IPS-18a (cell line): ENCODE results near the gene CCL7.
"Not testable (repeated sequence)": the region's sequence is repeated elsewhere in the genome, so short reads cannot be mapped to it uniquely, and the experiment has no call there.

Experiments
- H3K27ac ChIP-seq: one replicate; pipeline ENCODE4 v1.5.1; 2013; ENCODE audit warnings: low read length
- H3K27me3 ChIP-seq: one replicate; pipeline ENCODE4 v1.6.1; 2013; ENCODE audit warnings: mild to moderate bottlenecking, low read length; ENCODE audit not compliant: control insufficient read depth, insufficient read depth
- H3K36me3 ChIP-seq: one replicate; pipeline ENCODE4 v1.6.1; 2013; ENCODE audit warnings: low read depth, low read length; ENCODE audit not compliant: control insufficient read depth
- H3K4me1 ChIP-seq: one replicate; pipeline ENCODE4 v1.6.1; 2013; ENCODE audit warnings: low read depth, low read length; ENCODE audit not compliant: control insufficient read depth
- H3K4me3 ChIP-seq: one replicate; pipeline ENCODE4 v1.5.1; 2013; ENCODE audit warnings: low read length
- H3K9ac ChIP-seq: one replicate; pipeline ENCODE4 v1.6.1; 2013; ENCODE audit warnings: mild to moderate bottlenecking, low read length, moderate library complexity
- H3K9me3 ChIP-seq: one replicate; pipeline ENCODE4 v1.6.1; 2013; ENCODE audit warnings: low read depth, low read length; ENCODE audit not compliant: control insufficient read depth

CCL7 gene

DNA sequence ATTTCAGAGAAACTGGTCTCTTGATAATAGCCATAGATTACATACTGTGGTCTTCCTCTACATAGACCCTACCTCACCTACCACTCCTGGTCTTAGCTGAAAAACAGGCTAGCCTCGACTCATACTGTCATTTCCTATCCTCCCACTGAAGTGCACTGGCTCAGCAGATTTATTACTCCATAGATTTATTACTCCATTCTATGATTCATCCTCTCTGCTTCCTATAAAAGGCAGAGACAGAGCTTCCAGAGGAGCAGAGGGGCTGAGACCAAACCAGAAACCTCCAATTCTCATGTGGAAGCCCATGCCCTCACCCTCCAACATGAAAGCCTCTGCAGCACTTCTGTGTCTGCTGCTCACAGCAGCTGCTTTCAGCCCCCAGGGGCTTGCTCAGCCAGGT is at the start of gene CCL7:
Gene CCL7, plus strand, starts transcription at position 253 of the 400 bp plus-strand sequence. Its CDS starts 70 bp downstream, at position 323.
- Histone ChIP-seq H3K9ac (no peak within 1 kb of the TSS), H3K4me1 (no peaks in the 10 kb centered on the region), H3K36me3 (no peaks in the 10 kb centered on the region), H3K27me3 (no peaks in the 10 kb centered on the region), H3K27ac (no peak within 1 kb of the TSS), H3K9me3 (no peaks in the 10 kb centered on the region), H3K4me3 (no peak within 1 kb of the TSS)

DNA sequence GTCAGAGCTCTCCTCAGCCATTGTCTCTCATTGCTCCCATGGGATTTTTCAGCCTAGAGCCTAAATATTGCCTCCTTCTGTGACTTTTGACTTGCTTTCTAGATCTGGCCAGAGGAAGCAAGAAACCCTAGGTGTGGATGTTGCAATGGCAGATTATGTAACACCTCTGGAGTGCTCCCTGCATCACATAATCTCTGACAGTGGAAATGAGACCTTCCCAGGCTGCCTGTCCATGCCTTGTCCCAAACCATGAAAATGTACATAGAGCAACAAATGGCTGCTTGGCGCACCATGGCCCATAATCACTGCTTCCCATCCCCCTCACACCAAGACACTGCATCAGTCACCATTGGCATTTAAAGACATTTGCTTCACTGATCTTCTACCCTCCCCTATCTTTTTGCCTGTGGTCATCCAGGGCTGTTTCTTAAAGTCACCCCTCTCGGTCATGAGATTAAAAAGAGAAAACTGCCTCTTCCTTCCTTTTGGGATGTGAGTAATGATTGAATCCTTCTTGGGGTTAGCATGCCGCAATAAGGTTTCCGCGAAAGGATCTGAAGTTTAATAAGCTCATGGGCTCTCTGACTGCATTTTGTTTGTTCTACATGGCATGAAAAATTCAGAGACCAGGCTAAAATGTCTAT is 49.1 kb upstream of the CCL7 start:
- Histone ChIP-seq H3K9ac (no peak overlapping the region), H3K4me1 (no peaks in the 10 kb centered on the region), H3K9me3 (peaks cover 2% of the 10 kb centered on the region), H3K27me3 (no peaks in the 10 kb centered on the region), H3K27ac (no peak overlapping the region), H3K36me3 (no peaks in the 10 kb centered on the region), H3K4me3 (no peak overlapping the region)

DNA sequence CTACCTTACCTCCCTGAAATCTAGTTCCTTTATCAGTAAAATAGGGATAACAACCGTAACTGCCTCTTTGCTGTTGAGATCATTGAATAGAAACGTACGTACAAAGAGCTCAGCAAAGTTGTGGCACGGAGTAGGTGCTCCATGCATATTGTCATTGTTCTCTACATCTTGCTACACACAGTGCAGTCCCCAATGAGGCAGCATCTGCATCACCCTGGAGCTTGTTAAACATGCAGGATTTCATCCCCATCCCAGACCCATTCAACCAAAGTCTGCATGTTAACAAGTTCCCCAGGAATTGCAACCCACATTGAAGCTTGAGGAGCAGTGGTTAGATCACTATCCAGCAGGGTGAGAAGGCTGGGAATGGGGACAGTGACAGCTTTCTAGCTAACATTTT is 48.6 kb upstream of the CCL7 start:
- Histone ChIP-seq H3K9ac (no peak overlapping the region), H3K36me3 (no peaks in the 10 kb centered on the region), H3K27me3 (no peaks in the 10 kb centered on the region), H3K9me3 (no peaks in the 10 kb centered on the region), H3K4me1 (no peaks in the 10 kb centered on the region), H3K27ac (no peak overlapping the region), H3K4me3 (no peak overlapping the region)

DNA sequence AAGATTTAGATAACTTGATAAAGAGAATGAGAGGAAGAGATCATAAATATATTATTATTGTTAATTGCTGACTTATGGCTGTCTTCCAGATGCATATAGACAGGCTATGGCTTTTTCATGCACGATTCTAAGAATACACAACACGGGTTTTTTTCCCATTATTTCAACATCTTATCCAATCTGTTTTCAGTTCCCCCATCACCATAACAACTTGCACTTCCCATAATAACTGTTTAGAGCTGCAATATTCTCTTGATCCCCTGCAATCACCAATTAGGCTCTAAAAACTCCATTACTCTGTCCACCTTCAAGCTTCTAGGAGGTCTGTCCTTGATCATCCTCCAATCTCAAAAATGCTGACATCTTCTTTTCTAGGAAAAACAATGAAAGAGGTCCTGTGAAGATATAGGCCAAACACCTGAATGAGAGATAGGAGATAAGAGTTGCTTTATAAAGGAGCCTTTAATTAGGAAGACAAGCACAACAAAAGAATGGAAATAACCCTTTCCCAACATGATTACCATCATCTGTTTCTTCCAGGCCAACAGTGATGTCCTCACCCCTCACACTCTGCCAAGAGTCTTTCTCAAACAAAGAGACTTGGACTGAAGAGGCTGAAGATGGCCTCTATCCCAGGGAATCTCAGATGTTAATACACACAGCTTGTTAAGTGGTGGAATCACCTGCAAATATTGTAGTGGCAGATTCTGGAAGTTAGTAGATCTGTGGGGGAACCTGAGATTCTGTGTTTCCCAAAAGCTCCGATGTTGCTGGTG is 47.1 kb upstream of the CCL7 start:
- H3K9ac ChIP-seq, result no peak overlapping the region
- H3K4me3 ChIP-seq, result no peak overlapping the region
- no peaks in the 10 kb centered on the region for H3K36me3 ChIP-seq
- no peaks in the 10 kb centered on the region for H3K27me3 ChIP-seq
- H3K9me3 ChIP-seq, result no peaks in the 10 kb centered on the region
- H3K27ac ChIP-seq, result no peak overlapping the region
- H3K4me1 ChIP-seq, result no peaks in the 10 kb centered on the region

DNA sequence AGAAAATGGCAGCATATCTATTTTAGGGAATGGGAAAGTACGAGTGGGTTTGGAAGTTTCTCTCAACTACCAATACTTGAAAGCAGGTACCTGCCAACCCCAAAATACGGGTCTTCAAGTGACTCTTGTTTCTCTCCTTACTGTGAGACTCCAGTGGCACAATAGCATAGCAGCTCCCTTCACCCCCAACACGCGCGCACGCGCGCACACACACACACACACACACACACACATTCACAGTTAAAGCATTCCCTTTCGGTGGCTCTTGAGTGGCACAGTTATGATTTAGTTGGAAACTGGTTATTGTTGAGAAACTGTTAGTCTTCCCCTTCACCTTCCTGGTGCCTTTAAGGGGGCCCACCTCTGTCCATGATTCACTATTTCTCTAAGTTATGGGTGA is 45.0 kb upstream of the CCL7 start:
- Histone ChIP-seq H3K27ac (no peak overlapping the region), H3K36me3 (no peaks in the 10 kb centered on the region), H3K9ac (no peak overlapping the region), H3K9me3 (peaks cover 4% of the 10 kb centered on the region), H3K4me1 (no peaks in the 10 kb centered on the region), H3K27me3 (no peaks in the 10 kb centered on the region), H3K4me3 (no peak overlapping the region)

DNA sequence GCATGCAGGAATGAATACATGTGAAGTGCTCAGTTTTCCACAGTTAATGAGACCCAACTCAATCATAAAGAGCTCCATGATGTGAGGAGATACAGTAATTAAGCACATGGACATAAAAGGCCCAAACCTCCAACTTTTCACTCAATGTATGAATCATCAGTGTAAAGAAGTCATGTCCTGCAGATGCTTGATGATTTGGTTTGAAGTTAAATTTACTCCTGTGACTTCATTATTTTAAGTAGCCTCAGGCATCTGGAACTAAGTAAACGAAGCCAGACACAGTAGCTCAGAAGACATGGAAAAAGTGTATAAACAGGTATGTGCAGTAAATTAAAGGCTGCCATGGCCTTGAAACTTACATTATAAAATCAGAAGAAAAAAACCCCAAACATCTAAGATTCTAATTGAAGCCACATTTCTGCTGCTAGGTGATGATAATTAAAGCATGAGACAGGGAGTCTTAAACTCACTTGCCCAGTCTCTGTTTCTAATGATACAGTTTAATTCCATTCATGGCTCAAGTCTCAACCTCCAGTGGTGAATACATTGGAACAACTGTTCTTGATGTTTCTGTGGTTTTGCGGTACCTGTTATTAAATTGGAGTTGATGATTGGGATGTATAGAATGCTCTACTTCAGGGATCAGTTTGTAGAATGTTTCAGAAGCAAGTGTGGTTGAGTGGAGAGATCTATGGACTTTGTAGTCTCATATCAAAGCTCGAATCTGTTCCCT is 43.8 kb upstream of the CCL7 start:
- Histone ChIP-seq H3K4me3 (no peak overlapping the region), H3K27me3 (no peaks in the 10 kb centered on the region), H3K9ac (no peak overlapping the region), H3K9me3 (peaks cover 11% of the 10 kb centered on the region), H3K36me3 (no peaks in the 10 kb centered on the region), H3K4me1 (no peaks in the 10 kb centered on the region), H3K27ac (no peak overlapping the region)

DNA sequence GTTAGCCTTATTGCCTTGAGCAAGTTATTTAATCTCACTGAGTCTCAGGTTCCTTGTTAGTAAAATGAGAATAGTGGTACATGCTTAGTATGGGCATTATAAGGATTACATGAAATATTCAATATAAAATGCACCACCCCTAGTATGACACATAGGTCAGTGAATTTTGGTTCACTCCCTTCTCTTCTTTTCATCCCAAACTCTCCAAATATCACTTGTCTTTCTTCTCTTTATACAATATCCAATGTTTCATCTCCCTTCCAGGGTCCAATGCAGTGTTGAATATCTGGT is 43.3 kb upstream of the CCL7 start:
- Histone ChIP-seq H3K9ac (no peak overlapping the region), H3K4me1 (no peaks in the 10 kb centered on the region), H3K27me3 (no peaks in the 10 kb centered on the region), H3K36me3 (no peaks in the 10 kb centered on the region), H3K4me3 (no peak overlapping the region), H3K27ac (no peak overlapping the region), H3K9me3 (peaks cover 11% of the 10 kb centered on the region)

DNA sequence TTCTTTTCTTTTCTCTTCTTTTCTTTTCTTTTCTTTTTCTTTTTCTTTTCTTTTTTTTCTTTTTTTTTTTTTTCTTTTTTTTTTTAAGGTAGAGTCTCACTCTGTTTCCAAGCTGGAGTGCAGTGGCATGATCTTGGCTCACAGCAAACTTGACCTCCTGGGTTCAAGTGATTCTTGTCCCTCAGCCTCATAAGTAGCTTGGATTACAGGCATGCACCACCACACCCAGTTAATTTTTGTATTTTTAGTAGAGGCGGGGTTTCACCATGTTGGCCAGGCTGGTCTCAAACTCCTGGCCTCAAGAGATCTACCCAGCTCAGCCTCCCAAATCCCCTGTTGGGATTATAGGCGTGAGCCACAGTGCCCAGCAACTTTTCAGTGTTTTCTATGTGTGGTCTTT is 42.7 kb upstream of the CCL7 start:
- H3K9me3 ChIP-seq, result peaks cover 11% of the 10 kb centered on the region
- H3K4me3 ChIP-seq, H3K4me1 ChIP-seq, H3K9ac ChIP-seq, H3K27me3 ChIP-seq, H3K36me3 ChIP-seq, H3K27ac ChIP-seq: not testable (repeated sequence)

DNA sequence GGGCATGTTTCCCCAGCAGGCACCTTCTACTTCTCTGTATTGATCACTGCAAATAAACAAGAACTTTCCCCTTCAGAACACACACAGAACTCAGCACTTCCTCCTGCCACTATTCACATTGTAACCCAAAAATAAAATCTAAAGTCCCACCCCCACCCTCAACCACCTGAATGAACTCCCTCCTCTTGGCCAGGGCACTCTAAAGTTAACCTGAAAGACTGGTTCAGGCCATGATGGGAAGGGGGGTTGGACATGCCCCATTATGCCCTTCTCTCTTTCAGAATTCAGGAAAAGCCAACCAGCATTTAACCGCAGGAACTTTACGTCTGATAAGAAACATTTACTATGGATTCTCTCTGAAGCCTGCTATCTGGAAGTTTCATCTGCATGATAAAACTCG is 42.3 kb upstream of the CCL7 start:
- Histone ChIP-seq H3K27ac (no peak overlapping the region), H3K9ac (no peak overlapping the region), H3K36me3 (no peaks in the 10 kb centered on the region), H3K27me3 (no peaks in the 10 kb centered on the region), H3K9me3 (peaks cover 11% of the 10 kb centered on the region), H3K4me1 (no peaks in the 10 kb centered on the region), H3K4me3 (no peak overlapping the region)

DNA sequence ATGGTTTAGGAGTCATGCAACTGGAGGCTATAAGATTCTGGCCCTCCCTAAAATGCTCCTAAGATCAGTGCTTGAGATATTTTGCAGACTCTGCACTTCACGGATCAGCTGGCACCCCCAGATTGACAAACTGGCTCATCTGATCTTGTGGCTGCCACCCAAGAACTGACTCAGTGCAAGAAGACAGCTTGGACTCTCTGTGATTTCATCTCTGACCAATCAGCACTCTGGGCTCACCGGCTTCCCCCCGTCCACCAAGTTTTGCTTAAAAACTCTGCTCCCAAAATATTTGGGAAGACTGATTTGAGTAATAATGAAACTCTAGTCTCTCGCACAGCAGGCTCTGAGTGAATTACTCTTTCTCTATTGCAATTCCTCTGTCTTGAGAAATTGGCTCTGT is 41.2 kb upstream of the CCL7 start:
- H3K27me3 ChIP-seq, result no peaks in the 10 kb centered on the region
- H3K27ac ChIP-seq, result no peak overlapping the region
- no peaks in the 10 kb centered on the region for H3K4me1 ChIP-seq
- no peaks in the 10 kb centered on the region for H3K36me3 ChIP-seq
- no peak overlapping the region for H3K9ac ChIP-seq
- H3K9me3 ChIP-seq, result peaks cover 11% of the 10 kb centered on the region
- no peak overlapping the region for H3K4me3 ChIP-seq

DNA sequence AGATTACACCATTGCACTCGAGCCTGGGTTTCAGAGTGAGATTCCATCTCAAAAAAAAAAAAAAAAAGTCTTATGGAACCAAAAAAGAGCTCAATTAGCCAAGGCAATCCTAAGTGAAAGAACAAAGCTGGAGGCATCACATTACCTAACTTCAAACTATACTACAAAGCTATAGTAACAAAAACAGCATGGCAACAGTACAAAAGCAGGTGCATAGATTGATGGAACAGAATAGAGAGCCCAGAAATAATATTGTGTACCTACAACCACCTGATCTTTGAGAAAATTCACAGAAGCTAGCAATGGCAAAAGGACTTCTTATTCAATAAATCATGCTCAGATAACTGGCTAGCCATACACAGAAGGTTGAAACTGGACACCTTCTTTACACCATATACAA is 39.7 kb upstream of the CCL7 start:
- Histone ChIP-seq H3K36me3 (no peaks in the 10 kb centered on the region), H3K4me1 (no peaks in the 10 kb centered on the region), H3K9me3 (peaks cover 11% of the 10 kb centered on the region), H3K27me3 (no peaks in the 10 kb centered on the region), H3K4me3 (no peak overlapping the region), H3K27ac (no peak overlapping the region), H3K9ac (no peak overlapping the region)

DNA sequence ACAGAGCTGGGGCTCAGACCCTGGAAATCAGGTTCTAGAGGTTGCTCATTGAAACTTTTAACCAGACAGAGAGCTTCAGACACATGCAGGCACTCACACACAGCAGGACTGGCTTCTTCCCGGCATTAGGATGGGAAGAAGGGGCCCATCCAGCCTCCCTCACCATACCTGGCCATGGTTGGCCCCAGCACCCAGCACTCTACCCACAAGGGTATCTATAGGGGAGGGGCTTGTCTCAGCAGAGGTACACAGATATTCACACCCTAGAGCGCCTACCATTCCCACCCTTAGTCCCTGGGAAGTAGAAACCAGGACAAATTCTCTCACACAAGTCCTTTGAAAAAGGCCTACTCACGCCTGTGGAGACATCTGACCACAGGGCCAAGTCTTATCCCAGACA is 35.4 kb upstream of the CCL7 start:
- Histone ChIP-seq H3K4me3 (no peak overlapping the region), H3K36me3 (no peaks in the 10 kb centered on the region), H3K9ac (no peak overlapping the region), H3K9me3 (peaks cover 7% of the 10 kb centered on the region), H3K27ac (no peak overlapping the region), H3K4me1 (no peaks in the 10 kb centered on the region), H3K27me3 (no peaks in the 10 kb centered on the region)
